ENCODE results near the gene CAPN9.
"Not testable (repeated sequence)": the region's sequence is repeated elsewhere in the genome, so short reads cannot be mapped to it uniquely, and the experiment has no call there.

The CAPN9 gene

GRCh38 chr1:230747127-230747730, at the start of gene CAPN9:
CAPN9 (plus strand) TSS chr1:230747388; CDS start chr1:230747497, 109 bp downstream.
- DNase-seq (ENCODE audit: low read depth), result no peak

- DNase-seq (ENCODE audit: low read depth), result no peak
Measured at GRCh38 chr1:230698130-230698529, 49.1 kb upstream of the CAPN9 start.

GRCh38 chr1:230698964-230699363, 48.2 kb upstream of the CAPN9 start:
- not testable (repeated sequence) for DNase-seq (ENCODE audit: low read depth)

GRCh38 chr1:230699716-230700115, 47.5 kb upstream of the CAPN9 start:
- DNase-seq (ENCODE audit: low read depth), result no peak

- no peak for DNase-seq (ENCODE audit: low read depth)
Measured at GRCh38 chr1:230700132-230700531, 47.1 kb upstream of the CAPN9 start.

- no peak for DNase-seq (ENCODE audit: low read depth)
Measured at GRCh38 chr1:230701434-230701833, 45.8 kb upstream of the CAPN9 start.

- DNase-seq (ENCODE audit: low read depth), result no peak
Measured at GRCh38 chr1:230701895-230702768, 45.1 kb upstream of the CAPN9 start.

- no peak for DNase-seq (ENCODE audit: low read depth)
Measured at GRCh38 chr1:230702934-230703678, 44.1 kb upstream of the CAPN9 start.

GRCh38 chr1:230703679-230704385, 43.4 kb upstream of the CAPN9 start:
- DNase-seq (ENCODE audit: low read depth), result no peak

GRCh38 chr1:230704830-230705229, 42.4 kb upstream of the CAPN9 start:
- no peak for DNase-seq (ENCODE audit: low read depth)

GRCh38 chr1:230705289-230706019, 41.7 kb upstream of the CAPN9 start:
- no peak for DNase-seq (ENCODE audit: low read depth)

- no peak for DNase-seq (ENCODE audit: low read depth)
Measured at GRCh38 chr1:230706020-230706699, 41.0 kb upstream of the CAPN9 start.

- no peak for DNase-seq (ENCODE audit: low read depth)
Measured at GRCh38 chr1:230706887-230707731, 40.1 kb upstream of the CAPN9 start.

GRCh38 chr1:230707732-230708630, 39.2 kb upstream of the CAPN9 start:
- no peak for DNase-seq (ENCODE audit: low read depth)

- DNase-seq (ENCODE audit: low read depth), result no peak
Measured at GRCh38 chr1:230708631-230709580, 38.3 kb upstream of the CAPN9 start.

GRCh38 chr1:230709619-230710542, 37.3 kb upstream of the CAPN9 start:
- DNase-seq (ENCODE audit: low read depth), result no peak

GRCh38 chr1:230710543-230710904, 36.7 kb upstream of the CAPN9 start:
- DNase-seq (ENCODE audit: low read depth), result no peak

All from activated T-helper 9 cell treated with anti-CD3 and anti-CD28 coated beads, Interleukin-2, amount 50 U/mL, for 16 hours (primary cell).